H9 (cell line): ENCODE results near the gene PEMT. TPM values are rescaled to one million over a fixed set of nuclear protein-coding genes. Genes with fewer than 3 reads are reported as not detected.
A peak's percentile ranks its signal among the peaks of the same experiment; 100 is the strongest.

Experiments used
- DNase-seq: peaks from one replicate; pipeline ENCODE4 v3.0.0-alpha.2; 2017
- H2AFZ ChIP-seq: one replicate; pipeline ENCODE4 v1.6.1; 2013; ENCODE audit warnings: mild to moderate bottlenecking, low read length, control low read depth, moderate library complexity
- H2AK5ac ChIP-seq: 2 replicates; pipeline ENCODE4 v1.6.1; 2013; ENCODE audit warnings: low read length, control low read depth, mixed read lengths; ENCODE audit not compliant: insufficient read length
- H2BK120ac ChIP-seq: one replicate; pipeline ENCODE4 v1.6.1; 2013; ENCODE audit warnings: low read depth, mild to moderate bottlenecking, low read length, control low read depth, inconsistent platforms; ENCODE audit not compliant: poor library complexity, severe bottlenecking
- H2BK12ac ChIP-seq: 2 replicates; pipeline ENCODE4 v1.6.1; 2013; ENCODE audit warnings: low read length, control low read depth, mixed read lengths, low read depth; ENCODE audit not compliant: insufficient read length
- H2BK15ac ChIP-seq: 2 replicates; pipeline ENCODE4 v1.6.1; 2013; ENCODE audit warnings: low read depth, low read length, control low read depth
- H2BK20ac ChIP-seq: one replicate; pipeline ENCODE4 v1.6.1; 2013; ENCODE audit warnings: low read depth, mild to moderate bottlenecking, low read length, control low read depth, inconsistent platforms; ENCODE audit not compliant: poor library complexity, severe bottlenecking
- H2BK5ac ChIP-seq: 2 replicates; pipeline ENCODE4 v1.6.1; 2013; ENCODE audit warnings: low read length, control low read depth, mixed read lengths; ENCODE audit not compliant: insufficient read length
- H3K14ac ChIP-seq: 2 replicates; pipeline ENCODE4 v1.6.1; 2013; ENCODE audit warnings: low read length, control low read depth; ENCODE audit not compliant: insufficient read depth
- H3K18ac ChIP-seq: 2 replicates; pipeline ENCODE4 v1.6.1; 2013; ENCODE audit warnings: low read depth, mild to moderate bottlenecking, mixed read lengths, low read length, control low read depth; ENCODE audit not compliant: insufficient read length
- H3K23ac ChIP-seq: 2 replicates; pipeline ENCODE4 v1.6.1; 2013; ENCODE audit warnings: low read length, control low read depth, mixed read lengths, low read depth; ENCODE audit not compliant: insufficient read length
- H3K23me2 ChIP-seq: 2 replicates; pipeline ENCODE4 v1.6.1; 2013; ENCODE audit warnings: low read depth, mild to moderate bottlenecking, mixed read lengths, low read length, control low read depth; ENCODE audit not compliant: insufficient read length, poor library complexity, severe bottlenecking
- H3K27ac ChIP-seq: 2 replicates; pipeline ENCODE4 v1.5.1; 2013; ENCODE audit warnings: low read length, control low read depth, mixed read lengths, low read depth; ENCODE audit not compliant: insufficient read length
- H3K27me3 ChIP-seq: 2 replicates; pipeline ENCODE4 v1.6.1; 2013; ENCODE audit warnings: low read length, control low read depth, inconsistent platforms; ENCODE audit not compliant: insufficient read depth
- H3K4ac ChIP-seq: 2 replicates; pipeline ENCODE4 v1.6.1; 2013; ENCODE audit warnings: low read depth, mild to moderate bottlenecking, control low read depth, inconsistent platforms, low read length, moderate library complexity
- H3K4me1 ChIP-seq: 2 replicates; pipeline ENCODE4 v1.6.1; 2013; ENCODE audit warnings: low read length, control low read depth, inconsistent platforms; ENCODE audit not compliant: insufficient read depth
- H3K4me2 ChIP-seq: 2 replicates; pipeline ENCODE4 v1.6.1; 2013; ENCODE audit warnings: low read length, control low read depth, mixed read lengths; ENCODE audit not compliant: insufficient read length, insufficient read depth
- H3K56ac ChIP-seq: 2 replicates; pipeline ENCODE4 v1.6.1; 2013; ENCODE audit warnings: low read depth, mild to moderate bottlenecking, mixed read lengths, low read length, control low read depth; ENCODE audit not compliant: insufficient read length
- H3K79me1 ChIP-seq: 2 replicates; pipeline ENCODE4 v1.6.1; 2013; ENCODE audit warnings: low read depth, mild to moderate bottlenecking, moderate library complexity, low read length, control low read depth, inconsistent platforms; ENCODE audit not compliant: insufficient read depth, poor library complexity, severe bottlenecking
- H3K79me2 ChIP-seq: 2 replicates; pipeline ENCODE4 v1.6.1; 2013; ENCODE audit warnings: low read length, control low read depth, inconsistent platforms; ENCODE audit not compliant: insufficient read depth
- H3K9ac ChIP-seq: 2 replicates; pipeline ENCODE4 v1.6.1; 2013; ENCODE audit warnings: low read length, control low read depth, mixed read lengths; ENCODE audit not compliant: insufficient read length; ENCODE audit errors: extremely low read depth
- H3K9me3 ChIP-seq: one replicate; pipeline ENCODE4 v1.6.1; 2013; ENCODE audit warnings: low read depth, low read length, inconsistent platforms; ENCODE audit not compliant: control insufficient read depth
- H3T11ph ChIP-seq: one replicate; pipeline ENCODE4 v1.6.1; 2013; ENCODE audit warnings: mild to moderate bottlenecking, low read length, control low read depth, inconsistent platforms
- H4K20me1 ChIP-seq: one replicate; pipeline ENCODE4 v1.6.1; 2013; ENCODE audit not compliant: control insufficient read depth, insufficient read length, insufficient read depth
- H4K5ac ChIP-seq: 2 replicates; pipeline ENCODE4 v1.6.1; 2013; ENCODE audit warnings: low read depth, mild to moderate bottlenecking, mixed read lengths, low read length, control low read depth; ENCODE audit not compliant: insufficient read length
- H4K8ac ChIP-seq: replicated peaks from 2 replicates; pipeline ENCODE4 v1.6.1; 2013; ENCODE audit warnings: low read length, control low read depth, mixed read lengths, low read depth; ENCODE audit not compliant: insufficient read length
- H4K91ac ChIP-seq: 2 replicates; pipeline ENCODE4 v1.6.1; 2013; ENCODE audit warnings: low read depth, mild to moderate bottlenecking, moderate library complexity, mixed read lengths, low read length, control low read depth; ENCODE audit not compliant: insufficient read length
- H3K27ac Mint-ChIP-seq, 3 experiments: 2 replicates in 2 of 3; 3 replicates in 1 of 3; pipeline ENCODE4 v1.8.0; 2020 to 2021; ENCODE audit warnings: mixed read lengths in 3 of 3, mild to moderate bottlenecking in 1 of 3, moderate library complexity in 1 of 3
- H3K27me3 Mint-ChIP-seq: 2 replicates; pipeline ENCODE4 v1.8.0; 2021; ENCODE audit warnings: low read depth, mild to moderate bottlenecking, moderate library complexity, mixed read lengths
- H3K36me3 Mint-ChIP-seq, 3 experiments: 2 replicates in 2 of 3; 3 replicates in 1 of 3; pipeline ENCODE4 v1.8.0; 2020 to 2021; ENCODE audit warnings: low read depth in 3 of 3, mixed read lengths in 3 of 3; ENCODE audit not compliant: insufficient read depth in 1 of 3
- H3K4me1 Mint-ChIP-seq, 2 experiments: 2 replicates each; pipeline ENCODE4 v1.8.0; 2020; ENCODE audit warnings: mixed read lengths in 2 of 2
- H3K4me3 Mint-ChIP-seq, 2 experiments: 2 replicates in 1 of 2; 3 replicates in 1 of 2; pipeline ENCODE4 v1.8.0; 2020 to 2021; ENCODE audit warnings: mild to moderate bottlenecking in 2 of 2, mixed read lengths in 2 of 2, moderate library complexity in 1 of 2
- H3K9me3 Mint-ChIP-seq, 2 experiments: 2 replicates in 1 of 2; 3 replicates in 1 of 2; pipeline ENCODE4 v1.8.0; 2020; ENCODE audit warnings: mild to moderate bottlenecking in 2 of 2, mixed read lengths in 2 of 2, moderate library complexity in 1 of 2
- CTCF ChIP-seq: fragments of 200-600 bp; sonication (generic); conservative IDR thresholded peaks from 3 replicates; pipeline ENCODE4 v1.8.0; 2021; ENCODE audit warnings: antibody characterized with exemption, mild to moderate bottlenecking
- WGBS: extraction: QIAGEN DNeasy Blood & Tissue Kit; methylation state at CpG from one replicate; pipeline ENCODE4 v1.1.7; 2013; ENCODE audit warnings: missing lambda C conversion rate, low lambda C conversion rate, mixed read lengths; ENCODE audit not compliant: insufficient read length; ENCODE audit errors: extremely low coverage; 5-methylcytosine and 5-hydroxymethylcytosine counted together
- total RNA-seq: library from RNA; stranded (reverse); gene quantifications from 2 replicates; pipeline ENCODE4 v1.2.1, GENCODE V29; 2021

Gene PEMT
- total RNA-seq, 1 experiment from 2014 or later, result 63.2 TPM

GRCh38 chr17:17481860-17482259, 109.6 kb downstream of the PEMT start:
- WGBS, result no CpG with 5 or more reads among the region's 5 CpGs
- peaks cover 13 to 15% of the 10 kb centered on the region in 2 experiments for H3K4me1 Mint-ChIP-seq

More at GRCh38 chr17:17481860-17482259, 109.6 kb downstream of the PEMT start:
- Mint-ChIP-seq H3K36me3 (peaks cover 11 to 30% (median 24%) of the 10 kb centered on the region in 3 experiments), H3K4me3 (no peak overlapping the region), H3K27ac (peak overlapping the region in 1 of 3 experiments; percentile 7; a peak in 1 of 7 replicates), H3K9me3 (peaks cover 0 to 7% of the 10 kb centered on the region in 2 experiments; a peak in 2 of 5 replicates), H3K27me3 (no peaks in the 10 kb centered on the region; the same call in 1 of the 2 replicates)
- Histone ChIP-seq H2BK20ac (no peak overlapping the region), H3K27ac (no peak overlapping the region), H3K4me1 (no peaks in the 10 kb centered on the region), H3K79me2 (peaks cover 7% of the 10 kb centered on the region), H4K8ac (no peak overlapping the region), H3K23ac (no peak overlapping the region), H3K4me2 (no peak overlapping the region), H3K18ac (no peak overlapping the region), H4K5ac (no peak overlapping the region), H3K9ac (no peak overlapping the region), H3K9me3 (no peaks in the 10 kb centered on the region), H2BK5ac (no peak overlapping the region), H3K27me3 (no peaks in the 10 kb centered on the region), H3K23me2 (peaks cover 4% of the 10 kb centered on the region), H4K20me1 (no peaks in the 10 kb centered on the region), H2AK5ac (no peak overlapping the region), H2BK15ac (no peak overlapping the region), H3K79me1 (peaks cover 9% of the 10 kb centered on the region), H3K14ac (no peak overlapping the region), H3K56ac (no peak overlapping the region), H2AFZ (no peak overlapping the region), H2BK12ac (no peak overlapping the region), H4K91ac (no peak overlapping the region), H3K4ac (no peak overlapping the region), H2BK120ac (no peak overlapping the region), H3T11ph (no peak overlapping the region)
- TF ChIP-seq CTCF, result no peak
- DNase-seq, result no peak
